ENCODE data around the gene ARHGEF12. TPM values are rescaled to one million over a fixed set of nuclear protein-coding genes. Genes with fewer than 3 reads are reported as not detected.

Gene ARHGEF12
- total RNA-seq, 2 donors from 2014 or later = 46.5 to 71.1 TPM

- no peak overlapping the region for H3K4me3 ChIP-seq
- DNase-seq (no peak), ATAC-seq (no peak)
- no peaks in the 10 kb centered on the region for H3K36me3 ChIP-seq (replicated peaks in 1 of 2; ENCODE audit: insufficient read depth in 1 of 2, low read depth in 2 of 2)
- intact Hi-C loops (cut with DNase I) = no loop called here
- no peaks in the 10 kb centered on the region for H3K27me3 ChIP-seq
- no peaks in the 10 kb centered on the region for H3K9me3 ChIP-seq
- TF ChIP-seq POLR2A (IDR thresholded peaks at IDR 0.05) = no peak
- no peak for TF ChIP-seq CTCF (IDR thresholded peaks at IDR 0.05)
- WGBS, 2 donors = 64 to 65% methylated on average over 3 of the region's 3 CpGs
- H3K27ac ChIP-seq = no peak overlapping the region
- H3K4me1 ChIP-seq = peaks cover 76% of the 10 kb centered on the region
These were observed 6.0 kb downstream of the ARHGEF12 start for GRCh38 chr11:120342226-120342625.

GRCh38 chr11:120342678-120343077 lies 6.5 kb downstream of the ARHGEF12 start:
- H3K36me3 ChIP-seq (replicated peaks in 1 of 2; ENCODE audit: insufficient read depth in 1 of 2, low read depth in 2 of 2) = no peaks in the 10 kb centered on the region
- no peak for TF ChIP-seq CTCF (IDR thresholded peaks at IDR 0.05)
- TF ChIP-seq POLR2A (IDR thresholded peaks at IDR 0.05) = no peak
- H3K9me3 ChIP-seq = no peaks in the 10 kb centered on the region
- intact Hi-C loops (cut with DNase I) = no loop called here
- H3K27me3 ChIP-seq = no peaks in the 10 kb centered on the region
- DNase-seq (no peak), ATAC-seq (no peak)
- H3K4me1 ChIP-seq = peaks cover 81% of the 10 kb centered on the region
- no peak overlapping the region for H3K27ac ChIP-seq
- no peak overlapping the region for H3K4me3 ChIP-seq
- WGBS, 2 donors = 72 to 73% methylated on average over 3 of the region's 3 CpGs

- Histone ChIP-seq H3K4me3 (no peak overlapping the region), H3K27me3 (no peaks in the 10 kb centered on the region), H3K27ac (no peak overlapping the region), H3K4me1 (peaks cover 77% of the 10 kb centered on the region), H3K9me3 (no peaks in the 10 kb centered on the region), H3K36me3 (replicated peaks in 1 of 2; ENCODE audit: insufficient read depth in 1 of 2, low read depth in 2 of 2) (no peaks in the 10 kb centered on the region)
- WGBS, 2 donors = 88 to 92% methylated on average over 2 of the region's 2 CpGs
- intact Hi-C loops (cut with DNase I) = no loop called here
- no peak for ATAC-seq
- no peak for DNase-seq
- TF ChIP-seq CTCF (IDR thresholded peaks at IDR 0.05) = no peak
- no peak for TF ChIP-seq POLR2A (IDR thresholded peaks at IDR 0.05)
These were observed 7.2 kb downstream of the ARHGEF12 start for GRCh38 chr11:120343429-120343828.

GRCh38 chr11:120344302-120345004 lies 8.2 kb downstream of the ARHGEF12 start:
- Histone ChIP-seq H3K27ac (no peak overlapping the region), H3K4me1 (peaks cover 71% of the 10 kb centered on the region), H3K4me3 (no peak overlapping the region), H3K27me3 (no peaks in the 10 kb centered on the region), H3K9me3 (no peaks in the 10 kb centered on the region), H3K36me3 (replicated peaks in 1 of 2; ENCODE audit: insufficient read depth in 1 of 2, low read depth in 2 of 2) (no peaks in the 10 kb centered on the region)
- no peak for ATAC-seq
- TF ChIP-seq CTCF (IDR thresholded peaks at IDR 0.05) (no peak), POLR2A (IDR thresholded peaks at IDR 0.05) (no peak)
- WGBS, 2 donors = 69 to 85% methylated on average over 1 of the region's 1 CpG
- DNase-seq = no peak
- intact Hi-C loops (cut with DNase I) = no loop called here

GRCh38 chr11:120346233-120346632 lies 10.0 kb downstream of the ARHGEF12 start:
- H3K9me3 ChIP-seq = no peaks in the 10 kb centered on the region
- peaks cover 63% of the 10 kb centered on the region for H3K4me1 ChIP-seq
- H3K4me3 ChIP-seq = no peak overlapping the region
- ATAC-seq (no peak), DNase-seq (no peak)
- no peaks in the 10 kb centered on the region for H3K27me3 ChIP-seq
- 17 to 25% methylated on average over 1 of the region's 1 CpG for WGBS, 2 donors
- no peak overlapping the region for H3K27ac ChIP-seq
- TF ChIP-seq CTCF (IDR thresholded peaks at IDR 0.05) (no peak), POLR2A (IDR thresholded peaks at IDR 0.05) (no peak)
- H3K36me3 ChIP-seq (replicated peaks in 1 of 2; ENCODE audit: insufficient read depth in 1 of 2, low read depth in 2 of 2) = no peaks in the 10 kb centered on the region
- intact Hi-C loops (cut with DNase I) = no loop called here
